Right cardiac atrium (tissue), 5 donors: ENCODE data around the gene STK32C. TPM values are rescaled to one million over a fixed set of nuclear protein-coding genes. Genes with fewer than 3 reads are reported as not detected.

Experiments used
- ATAC-seq, 2 donors: fragments of 200-7000 bp; cut with Tn5 transposase; one replicate each; pipeline versions ENCODE4 v1.8.0 to v1.9.1; 2020; ENCODE audit warnings: moderate library complexity in 2 of 2, mild to moderate bottlenecking in 1 of 2
- DNase-seq, 3 donors: peaks; one replicate each; pipeline ENCODE4 v3.0.0-alpha.2; 2020
- H3K27ac ChIP-seq: one replicate; pipeline ENCODE4 v1.5.1; 2013; ENCODE audit warnings: mild to moderate bottlenecking, low read length, control low read depth, moderate library complexity
- H3K27me3 ChIP-seq: one replicate; pipeline ENCODE4 v1.6.1; 2013; ENCODE audit not compliant: control insufficient read depth, insufficient read depth
- H3K4me1 ChIP-seq: one replicate; pipeline ENCODE4 v1.6.1; 2013; ENCODE audit warnings: low read length; ENCODE audit not compliant: control insufficient read depth, insufficient read depth
- H3K4me3 ChIP-seq: one replicate; pipeline ENCODE4 v1.5.1; 2013; ENCODE audit warnings: low read length, control low read depth
- H3K9me3 ChIP-seq: one replicate; pipeline ENCODE4 v1.6.1; 2013; ENCODE audit warnings: low read length; ENCODE audit not compliant: control insufficient read depth
- WGBS: extraction: QIAGEN DNeasy Blood & Tissue Kit; methylation state at CpG from one replicate; pipeline ENCODE4 v1.1.7; 2013; 5-methylcytosine and 5-hydroxymethylcytosine counted together
- intact Hi-C, 4 donors: fragments of 100-400 bp; cut with DNase I; formaldehyde crosslinking; loops; one replicate each; pipeline versions ENCODE4 v1.11.0 to v1.14.0; 2022 to 2023
- polyA plus RNA-seq: library from polyadenylated mRNA; stranded (reverse); fragments of 200-250 nt; gene quantifications from one replicate; pipeline ENCODE4 v1.2.3, GENCODE V29; 2013
- total RNA-seq, 4 donors: library from RNA; stranded (reverse); fragmentation: NEBNext Ultra II Directional; extraction: Animal tissue kit (Norgen Biotek cat#: 25700); gene quantifications; one replicate each; pipeline ENCODE4 v1.2.1, GENCODE V29; 2021
- donor health status: healthy with polysubstance abuse.
- donor health status: DM: no; HTN: yes; CAD: no.
- donor health status: DM: no; HTN: no; CAD: no.
- donor health status: DM: no; HTN: yes; CAD: no; lungs with severe emphysema.
- donor health status: DM: yes; HTN: yes; CAD: no.

Gene STK32C
- total and polyA plus RNA-seq, 5 donors, result 5.7 to 7.3 (median 6.9) TPM

DNA sequence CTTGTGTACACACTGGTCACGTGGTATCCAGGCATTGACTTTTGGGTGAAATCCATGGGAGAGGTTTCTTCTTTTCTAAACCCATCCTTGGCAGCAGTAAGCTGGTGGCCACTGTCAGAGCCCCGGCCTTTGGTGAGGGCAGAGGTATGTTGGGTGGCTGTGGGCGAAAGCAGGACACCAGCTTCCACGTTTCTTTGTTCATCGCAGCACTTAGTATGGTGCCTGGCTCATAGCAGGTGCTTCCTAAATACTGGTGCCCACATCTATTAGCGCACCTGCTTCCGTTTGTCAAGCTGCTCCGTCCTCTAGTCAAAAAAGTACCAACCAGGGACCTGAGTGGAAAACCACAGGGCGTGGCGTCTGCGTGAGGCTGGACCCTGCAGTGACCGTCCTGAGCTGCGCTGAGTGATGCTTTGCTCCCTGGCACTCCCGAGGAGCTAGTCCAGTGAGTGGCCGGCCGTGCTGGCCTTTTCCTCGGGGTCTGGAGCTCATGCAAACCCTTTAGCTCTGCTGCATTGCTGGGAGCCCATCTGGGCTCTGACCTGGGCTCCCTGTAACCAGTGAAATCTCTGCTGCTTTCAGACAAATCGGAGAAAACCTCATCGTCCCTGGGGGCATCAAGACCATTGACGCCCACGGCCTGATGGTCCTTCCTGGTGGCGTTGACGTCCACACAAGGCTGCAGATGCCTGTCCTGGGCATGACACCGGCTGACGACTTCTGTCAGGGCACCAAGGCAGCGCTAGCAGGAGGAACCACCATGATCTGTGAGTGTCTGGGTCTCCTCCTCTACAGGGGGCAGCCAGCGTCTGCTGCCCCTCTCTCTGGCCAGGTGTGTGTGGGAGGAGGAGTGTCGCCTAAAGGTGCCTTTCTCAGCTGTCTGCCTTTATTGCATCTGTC is 115.4 kb downstream of the STK32C start:
- DNase-seq, result peak; percentile 8 to 40 (median 24)
- ATAC-seq, result no peak
- Histone ChIP-seq H3K27me3 (no peaks in the 10 kb centered on the region), H3K27ac (peak overlapping the region; percentile 3), H3K4me3 (no peak overlapping the region), H3K4me1 (no peaks in the 10 kb centered on the region), H3K9me3 (no peaks in the 10 kb centered on the region)
- intact Hi-C loops, result no loop called here
- 83% methylated on average over 28 of the region's 28 CpGs for WGBS

DNA sequence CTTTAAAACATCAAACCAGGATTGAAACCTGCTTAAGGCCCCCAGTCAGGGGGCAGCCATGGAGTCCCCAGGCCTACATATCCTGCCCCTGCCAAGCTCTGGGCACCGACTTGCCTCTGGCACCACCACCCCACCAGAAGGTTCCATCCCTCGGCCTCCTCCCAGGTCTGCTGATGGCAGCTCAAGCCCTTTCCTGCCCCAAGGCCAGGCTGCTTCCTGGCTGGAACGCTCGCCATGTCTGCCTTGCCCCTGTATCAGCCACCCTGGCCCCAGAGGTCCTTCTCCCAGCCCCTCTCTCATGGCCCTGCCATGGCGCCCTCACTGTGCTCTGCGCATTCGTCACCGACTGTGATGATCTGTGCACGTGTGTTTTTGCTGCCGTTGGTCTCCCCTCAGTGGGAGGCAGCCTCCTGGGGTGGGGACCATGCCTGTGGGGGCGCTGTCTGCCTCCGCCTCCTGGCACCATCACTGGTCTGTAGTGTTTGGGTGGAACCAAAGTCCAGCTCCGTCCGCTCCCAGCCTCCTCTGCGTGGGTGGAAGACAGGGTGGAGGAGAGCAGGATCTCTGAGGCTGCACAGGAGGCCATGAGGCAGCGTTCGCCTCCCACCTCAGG is 117.8 kb downstream of the STK32C start:
- H3K9me3 ChIP-seq, result no peaks in the 10 kb centered on the region
- intact Hi-C loops, result no loop called here
- no peaks in the 10 kb centered on the region for H3K27me3 ChIP-seq
- H3K4me3 ChIP-seq, result no peak overlapping the region
- DNase-seq (peak; percentile 11 to 56 (median 39)), ATAC-seq (no peak)
- no peaks in the 10 kb centered on the region for H3K4me1 ChIP-seq
- 89% methylated on average over 17 of the region's 17 CpGs for WGBS
- H3K27ac ChIP-seq, result no peak overlapping the region

DNA sequence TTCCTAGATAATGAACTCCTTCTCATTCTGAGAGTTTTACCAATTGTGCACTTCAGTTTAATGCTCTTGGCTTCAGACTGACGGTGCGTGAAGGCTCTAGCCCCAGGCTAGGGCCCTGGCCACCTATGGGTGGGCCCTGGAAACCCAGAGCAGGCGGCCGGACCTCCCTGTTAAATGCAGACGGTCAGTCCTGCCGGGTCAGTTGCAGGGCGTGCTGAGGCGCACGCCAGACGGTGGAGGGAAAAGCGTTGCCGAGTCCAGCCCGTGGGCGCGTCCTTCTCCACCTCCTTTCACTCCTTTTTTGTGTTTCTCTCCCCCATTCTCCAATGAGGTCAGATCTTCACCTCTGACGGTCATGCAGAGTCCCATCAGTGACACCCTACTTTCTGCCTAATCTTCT is 118.7 kb downstream of the STK32C start:
- WGBS, result 93% methylated on average over 16 of the region's 16 CpGs
- no peaks in the 10 kb centered on the region for H3K4me1 ChIP-seq
- no peaks in the 10 kb centered on the region for H3K27me3 ChIP-seq

DNA sequence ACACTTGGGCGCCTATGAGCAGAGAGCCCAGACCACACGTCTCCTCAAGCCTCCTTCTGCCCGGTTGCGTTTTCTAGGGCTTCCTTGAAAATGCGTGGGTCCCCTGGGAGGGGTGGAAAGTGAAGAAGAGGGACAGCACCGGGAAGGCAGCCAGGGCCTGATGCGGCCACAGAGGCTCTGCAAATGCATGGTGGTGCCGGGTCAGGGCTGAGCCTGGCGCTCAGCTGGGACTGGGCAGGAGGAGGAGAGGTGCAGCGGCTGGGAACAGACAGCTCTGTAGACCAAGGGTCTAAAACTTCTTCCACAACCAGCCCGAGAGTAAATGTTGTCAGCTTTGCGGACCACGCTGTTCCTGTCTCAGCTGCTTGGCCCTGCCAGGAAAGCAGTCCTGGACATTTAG is 119.4 kb downstream of the STK32C start:
- Histone ChIP-seq H3K4me1 (no peaks in the 10 kb centered on the region), H3K27ac (no peak overlapping the region), H3K9me3 (no peaks in the 10 kb centered on the region), H3K27me3 (no peaks in the 10 kb centered on the region), H3K4me3 (no peak overlapping the region)
- ATAC-seq (no peak), DNase-seq (peak in 2 of 3 donors; percentile 49 to 51)
- 63% methylated on average over 13 of the region's 13 CpGs for WGBS
- intact Hi-C loops, result no loop called here

More for the DNA sequence above, 118.7 kb downstream of the STK32C start:
- H3K4me3 ChIP-seq, result no peak overlapping the region
- H3K9me3 ChIP-seq, result no peaks in the 10 kb centered on the region
- intact Hi-C loops, result no loop called here
- H3K27ac ChIP-seq, result no peak overlapping the region
- ATAC-seq (no peak), DNase-seq (peak; percentile 8 to 35 (median 16))

DNA sequence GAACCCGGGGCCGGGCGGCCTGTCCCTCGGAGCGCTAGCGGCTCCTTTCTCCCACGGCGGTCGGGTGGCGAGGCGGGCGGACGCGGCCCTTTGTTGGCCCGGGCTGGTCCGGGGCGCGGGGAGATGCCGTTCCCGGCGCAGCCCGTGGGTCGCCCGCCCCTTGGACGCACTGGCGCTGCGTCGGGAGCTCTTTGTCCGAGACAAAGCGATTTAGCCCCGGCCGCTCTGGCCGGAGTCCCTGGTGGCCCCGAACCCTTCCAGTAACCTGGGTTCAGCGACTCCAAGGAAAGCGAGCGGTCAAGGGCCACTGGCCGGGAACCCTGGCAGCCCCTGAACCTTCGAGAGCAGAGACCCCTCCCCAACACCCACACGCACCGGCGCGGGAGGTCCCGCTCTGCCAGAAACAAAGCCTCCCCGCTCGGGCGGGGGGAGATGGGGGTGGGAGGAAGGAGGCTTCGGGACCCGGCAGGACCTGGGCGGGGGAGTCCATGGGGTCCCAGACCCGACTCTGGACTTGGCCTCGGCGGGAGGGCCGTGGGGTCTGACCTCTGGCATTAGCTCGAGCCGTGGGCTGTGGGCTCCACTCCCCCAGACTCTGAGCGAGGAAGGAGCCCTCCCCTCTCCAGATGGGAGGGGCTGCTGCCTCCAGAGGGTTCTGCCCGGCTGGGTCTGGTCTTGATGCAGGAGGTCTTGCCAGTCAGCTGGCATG is 120.2 kb downstream of the STK32C start:
- DNase-seq (peak in 2 of 3 donors; percentile 56 to 64), ATAC-seq (peak in 1 of 2 donors; percentile 10)
- H3K4me3 ChIP-seq, result peak overlapping the region; percentile 58
- no peaks in the 10 kb centered on the region for H3K9me3 ChIP-seq
- H3K27me3 ChIP-seq, result no peaks in the 10 kb centered on the region
- H3K27ac ChIP-seq, result no peak overlapping the region
- no peaks in the 10 kb centered on the region for H3K4me1 ChIP-seq
- WGBS, result 2% methylated on average over 58 of the region's 58 CpGs
- intact Hi-C loops, result no loop called here

DNA sequence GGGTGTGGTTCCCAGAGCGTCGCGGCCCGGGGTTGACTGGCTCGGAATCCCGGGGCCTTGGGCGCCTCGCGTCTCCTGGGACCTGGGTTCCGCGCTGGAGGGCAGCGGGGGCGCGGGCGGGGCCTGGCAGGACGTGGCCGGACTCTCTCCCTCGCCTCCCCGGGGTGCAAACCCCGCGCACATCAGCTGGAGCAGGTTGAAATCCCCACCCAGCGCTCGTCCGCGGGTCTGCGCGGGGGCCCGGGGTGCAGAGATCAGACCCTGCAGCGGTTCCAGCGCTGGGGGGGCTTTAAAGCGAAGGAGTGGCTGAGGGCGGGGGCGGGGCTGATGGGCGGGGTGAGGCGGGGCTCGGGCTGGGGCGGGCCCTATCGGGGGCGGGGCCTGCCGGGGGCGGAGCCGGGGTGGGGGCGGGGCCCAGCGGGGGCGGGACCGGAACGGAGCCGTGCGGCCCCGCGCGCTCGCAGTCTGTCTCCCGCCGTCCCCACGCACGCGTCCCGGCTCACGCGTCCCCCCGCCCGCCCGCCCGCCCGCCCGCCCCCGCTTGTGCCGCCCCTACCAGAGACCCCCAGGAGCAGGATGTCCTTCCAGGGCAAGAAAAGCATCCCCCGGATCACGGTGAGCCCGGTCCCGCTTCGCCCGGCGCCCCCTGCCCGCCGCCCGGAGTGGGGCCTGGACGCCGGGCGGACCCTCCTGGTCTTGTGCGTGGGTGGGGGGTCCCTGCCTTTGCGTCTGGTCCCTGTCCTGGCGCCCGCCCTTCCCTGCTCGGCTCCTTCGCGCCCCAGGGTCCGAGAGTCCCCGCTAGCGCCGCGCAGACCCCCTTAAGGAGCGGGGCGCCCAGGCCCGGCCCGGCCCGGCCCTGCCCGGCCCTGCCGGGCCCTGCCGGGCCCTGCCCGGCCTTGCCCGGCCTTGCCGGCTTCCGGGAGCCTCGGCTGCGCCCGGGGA is 121.0 kb downstream of the STK32C start, which contains the start of gene DPYSL4:
Gene DPYSL4 (plus strand): TSS at position 461 of the 942 bp plus-strand sequence. CDS start 116 bp downstream, at position 577.
- Histone ChIP-seq H3K4me1 (no peaks in the 10 kb centered on the region), H3K4me3 (peak within 1 kb of the TSS; percentile 58), H3K27me3 (no peaks in the 10 kb centered on the region), H3K9me3 (no peaks in the 10 kb centered on the region), H3K27ac (no peak within 1 kb of the TSS)
- WGBS, result 2% methylated on average over 107 of the region's 109 CpGs
- ATAC-seq (peak; percentile 61 to 68), DNase-seq (peak in 2 of 3 donors; percentile 59 to 75)
- intact Hi-C loops, result no loop called here

DNA sequence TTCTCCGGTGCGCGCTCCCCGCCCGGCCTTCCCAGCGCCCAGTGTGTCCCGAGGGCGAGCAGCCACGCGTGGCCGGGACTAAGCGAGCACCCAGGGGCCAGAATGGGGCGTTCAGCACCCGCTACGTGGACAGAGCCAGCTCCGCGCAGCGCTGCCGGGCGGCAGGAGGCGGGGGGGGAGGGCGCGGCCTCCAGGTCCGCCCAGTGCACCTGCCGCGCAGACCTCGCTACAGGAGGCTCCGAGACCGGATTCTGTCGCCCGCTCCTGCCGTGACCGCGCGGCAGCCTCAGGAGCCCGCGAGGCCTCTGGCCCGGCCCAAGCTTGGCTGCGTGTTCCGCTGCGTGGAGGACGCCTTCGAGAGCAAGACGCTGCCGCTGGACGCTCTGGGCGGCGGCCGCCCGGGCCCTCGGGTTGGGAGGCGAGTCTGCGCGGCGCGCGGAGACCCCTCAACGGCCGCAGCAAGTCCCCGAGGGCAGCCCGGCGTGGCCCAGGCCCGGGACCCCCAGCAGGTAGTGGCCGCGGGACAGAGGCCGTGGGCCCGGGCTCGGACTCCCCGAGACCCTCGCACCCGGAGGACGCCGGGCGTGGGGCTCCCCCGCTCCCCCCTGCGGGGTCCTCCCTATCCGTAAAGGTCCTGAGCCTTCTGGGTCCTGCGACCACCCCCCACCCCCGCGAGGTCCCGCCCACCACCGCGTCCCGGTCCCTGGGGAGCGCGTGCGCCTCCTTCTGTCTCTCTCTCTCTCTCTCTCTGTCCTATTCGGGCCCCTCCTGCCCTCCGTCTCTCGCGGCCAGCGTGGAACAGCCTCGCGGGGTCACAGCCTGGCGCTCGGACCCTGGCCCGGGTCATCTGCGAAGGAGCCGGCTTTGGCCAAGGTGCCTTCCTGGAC is 121.9 kb downstream of the STK32C start:
- Histone ChIP-seq H3K9me3 (no peaks in the 10 kb centered on the region), H3K4me1 (no peaks in the 10 kb centered on the region), H3K27ac (no peak overlapping the region), H3K4me3 (peak overlapping the region; percentile 58), H3K27me3 (no peaks in the 10 kb centered on the region)
- DNase-seq (peak; percentile 48 to 77 (median 61)), ATAC-seq (peak; percentile 75 to 80)
- intact Hi-C loops, result no loop called here
- 4% methylated on average over 99 of the region's 99 CpGs for WGBS

DNA sequence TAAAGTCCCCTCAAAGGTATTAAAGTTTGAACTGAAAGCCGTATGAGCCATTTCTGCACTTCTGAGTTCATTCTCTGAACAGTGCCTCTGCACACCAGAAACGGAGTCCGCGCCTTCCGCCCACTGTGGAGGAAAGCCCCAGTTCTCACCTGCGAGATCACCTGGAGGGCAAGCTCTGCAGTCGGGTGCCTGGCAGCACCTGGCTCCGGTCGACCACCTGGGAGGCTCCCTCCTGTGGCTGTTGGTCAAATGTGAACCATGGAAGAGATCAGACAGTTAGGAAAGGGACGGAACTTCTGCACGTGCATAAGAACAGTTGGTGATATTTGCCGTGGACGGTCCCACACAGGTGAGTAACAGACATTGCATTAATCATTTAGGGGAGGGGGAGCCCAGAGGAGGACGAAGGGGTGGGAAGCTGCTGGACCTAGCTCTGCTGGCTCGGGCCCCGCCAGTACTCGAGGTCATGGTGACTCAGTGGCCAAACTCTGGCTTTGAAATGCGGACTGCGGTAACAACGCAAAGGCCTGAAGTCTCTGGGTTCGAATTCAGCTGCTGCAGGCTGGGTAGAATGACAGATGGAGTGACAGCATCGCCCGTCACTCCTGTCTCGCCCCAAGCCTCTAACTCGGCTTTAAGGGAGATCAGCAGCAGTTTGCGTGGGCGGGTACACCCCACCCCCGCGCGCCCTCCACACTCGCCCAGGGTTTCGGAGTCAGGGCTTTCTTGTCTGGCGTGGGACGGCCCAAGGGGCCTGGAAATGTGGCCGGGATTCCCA is 122.7 kb downstream of the STK32C start:
- ATAC-seq, result no peak
- no peaks in the 10 kb centered on the region for H3K9me3 ChIP-seq
- intact Hi-C loops, result no loop called here

DNA sequence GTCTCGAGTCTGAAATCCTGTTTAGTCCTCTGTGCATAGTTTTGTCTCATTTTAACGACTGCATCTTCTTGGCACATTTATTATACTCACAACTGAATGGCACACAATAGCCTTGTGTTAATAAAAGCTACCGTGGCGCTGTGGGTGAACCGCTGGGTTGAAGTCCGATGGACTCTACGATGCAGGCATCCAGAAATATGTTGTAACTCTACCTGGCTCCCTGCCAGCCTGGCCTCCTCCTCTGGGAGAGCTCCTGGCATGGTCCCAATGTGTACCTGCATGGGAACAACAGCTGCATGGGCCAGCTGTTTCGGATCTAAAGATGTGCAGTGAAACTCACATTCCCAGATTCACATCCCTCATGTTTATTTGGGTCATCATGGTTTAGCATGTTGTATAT is 124.7 kb downstream of the STK32C start:
- Histone ChIP-seq H3K4me3 (no peak overlapping the region), H3K27me3 (no peaks in the 10 kb centered on the region), H3K9me3 (no peaks in the 10 kb centered on the region), H3K4me1 (peaks cover 7% of the 10 kb centered on the region), H3K27ac (no peak overlapping the region)
- WGBS, result 70% methylated on average over 8 of the region's 8 CpGs
- ATAC-seq, result no peak
- intact Hi-C loops, result no loop called here
- peak in 2 of 3 donors; percentile 4 to 62 for DNase-seq

More for the DNA sequence above, 122.7 kb downstream of the STK32C start:
- H3K4me1 ChIP-seq, result no peaks in the 10 kb centered on the region
- H3K27me3 ChIP-seq, result no peaks in the 10 kb centered on the region
- H3K27ac ChIP-seq, result no peak overlapping the region
- WGBS, result 43% methylated on average over 35 of the region's 35 CpGs
- no peak overlapping the region for H3K4me3 ChIP-seq
- DNase-seq, result peak in 2 of 3 donors; percentile 7 to 54
